Upper lobe of left lung (tissue), 4 donors: ENCODE results near the gene MYH9.

Experiments used
- POLR2AphosphoS5 ChIP-seq, 2 donors: sonication (generic); formaldehyde crosslinking; IDR thresholded peaks; one replicate each; pipeline ENCODE4 v1.5.1; 2017; ENCODE audit warnings: antibody characterized with exemption in 2 of 2
- TF ChIP-seq, protein P1 (sequence below), 6 experiments: fragments of 450-650 bp in 4 of 6; fragments of 200-600 bp in 2 of 6; sonication (generic) in 2 of 6; IDR thresholded peaks; one replicate each; pipeline ENCODE4 v1.5.1; 2016 to 2019; ENCODE audit warnings: antibody characterized with exemption in 6 of 6

- TF ChIP-seq, protein P1, sequence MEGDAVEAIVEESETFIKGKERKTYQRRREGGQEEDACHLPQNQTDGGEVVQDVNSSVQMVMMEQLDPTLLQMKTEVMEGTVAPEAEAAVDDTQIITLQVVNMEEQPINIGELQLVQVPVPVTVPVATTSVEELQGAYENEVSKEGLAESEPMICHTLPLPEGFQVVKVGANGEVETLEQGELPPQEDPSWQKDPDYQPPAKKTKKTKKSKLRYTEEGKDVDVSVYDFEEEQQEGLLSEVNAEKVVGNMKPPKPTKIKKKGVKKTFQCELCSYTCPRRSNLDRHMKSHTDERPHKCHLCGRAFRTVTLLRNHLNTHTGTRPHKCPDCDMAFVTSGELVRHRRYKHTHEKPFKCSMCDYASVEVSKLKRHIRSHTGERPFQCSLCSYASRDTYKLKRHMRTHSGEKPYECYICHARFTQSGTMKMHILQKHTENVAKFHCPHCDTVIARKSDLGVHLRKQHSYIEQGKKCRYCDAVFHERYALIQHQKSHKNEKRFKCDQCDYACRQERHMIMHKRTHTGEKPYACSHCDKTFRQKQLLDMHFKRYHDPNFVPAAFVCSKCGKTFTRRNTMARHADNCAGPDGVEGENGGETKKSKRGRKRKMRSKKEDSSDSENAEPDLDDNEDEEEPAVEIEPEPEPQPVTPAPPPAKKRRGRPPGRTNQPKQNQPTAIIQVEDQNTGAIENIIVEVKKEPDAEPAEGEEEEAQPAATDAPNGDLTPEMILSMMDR (IDR thresholded peaks at IDR 0.05): no peak
- no peak for TF ChIP-seq POLR2AphosphoS5 (IDR thresholded peaks at IDR 0.05)
Observed at GRCh38 chr22:36234213-36234612, 153.6 kb downstream of the MYH9 start.
